Prostate gland (tissue), 2 donors: ENCODE results near the gene TMEM81.

Source experiments
- POLR2A ChIP-seq: fragments of 450-650 bp; IDR thresholded peaks from one replicate; pipeline ENCODE4 v1.6.1; 2016; ENCODE audit warnings: antibody characterized with exemption, mild to moderate bottlenecking
- TF ChIP-seq, protein P1 (sequence below), 4 experiments: fragments of 200-600 bp in 2 of 4; fragments of 450-650 bp in 2 of 4; sonication (generic) in 2 of 4; IDR thresholded peaks; 1 replicate in 3 of 4; 2 replicates in 1 of 4; pipeline ENCODE4 v1.5.1; 2016 to 2019; ENCODE audit warnings: antibody characterized with exemption in 4 of 4, mild to moderate bottlenecking in 2 of 4, moderate library complexity in 2 of 4

DNA sequence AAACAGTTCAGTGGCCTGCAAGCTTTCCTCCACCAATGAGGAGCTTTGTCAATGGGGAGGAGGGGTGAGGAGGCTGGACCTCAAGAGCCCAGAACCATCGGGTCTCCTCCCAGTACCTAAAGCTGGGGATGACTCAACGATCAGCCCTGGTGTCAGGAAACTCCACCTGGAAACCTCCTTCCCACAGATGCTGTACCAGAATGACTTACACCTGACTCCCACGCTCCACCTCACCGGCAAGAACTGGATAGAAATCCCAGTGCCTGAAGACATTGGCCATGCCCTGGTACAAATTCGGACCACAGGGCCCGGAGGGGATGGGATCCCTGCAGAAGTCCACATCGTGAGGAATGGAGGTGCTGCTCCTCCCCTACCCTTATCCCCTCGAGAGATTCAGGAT, 11.4 kb downstream of the TMEM81 start:
- TF ChIP-seq, protein P1, sequence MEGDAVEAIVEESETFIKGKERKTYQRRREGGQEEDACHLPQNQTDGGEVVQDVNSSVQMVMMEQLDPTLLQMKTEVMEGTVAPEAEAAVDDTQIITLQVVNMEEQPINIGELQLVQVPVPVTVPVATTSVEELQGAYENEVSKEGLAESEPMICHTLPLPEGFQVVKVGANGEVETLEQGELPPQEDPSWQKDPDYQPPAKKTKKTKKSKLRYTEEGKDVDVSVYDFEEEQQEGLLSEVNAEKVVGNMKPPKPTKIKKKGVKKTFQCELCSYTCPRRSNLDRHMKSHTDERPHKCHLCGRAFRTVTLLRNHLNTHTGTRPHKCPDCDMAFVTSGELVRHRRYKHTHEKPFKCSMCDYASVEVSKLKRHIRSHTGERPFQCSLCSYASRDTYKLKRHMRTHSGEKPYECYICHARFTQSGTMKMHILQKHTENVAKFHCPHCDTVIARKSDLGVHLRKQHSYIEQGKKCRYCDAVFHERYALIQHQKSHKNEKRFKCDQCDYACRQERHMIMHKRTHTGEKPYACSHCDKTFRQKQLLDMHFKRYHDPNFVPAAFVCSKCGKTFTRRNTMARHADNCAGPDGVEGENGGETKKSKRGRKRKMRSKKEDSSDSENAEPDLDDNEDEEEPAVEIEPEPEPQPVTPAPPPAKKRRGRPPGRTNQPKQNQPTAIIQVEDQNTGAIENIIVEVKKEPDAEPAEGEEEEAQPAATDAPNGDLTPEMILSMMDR (IDR thresholded peaks at IDR 0.05): no peak
- no peak for TF ChIP-seq POLR2A
